Medulla oblongata (tissue), 1 donor: ENCODE results near the gene MOV10L1.

Source experiments
- DNase-seq: peaks from one replicate; pipeline ENCODE4 v3.0.0-alpha.2; 2015; ENCODE audit errors: extremely low spot score

MOV10L1 gene

DNA sequence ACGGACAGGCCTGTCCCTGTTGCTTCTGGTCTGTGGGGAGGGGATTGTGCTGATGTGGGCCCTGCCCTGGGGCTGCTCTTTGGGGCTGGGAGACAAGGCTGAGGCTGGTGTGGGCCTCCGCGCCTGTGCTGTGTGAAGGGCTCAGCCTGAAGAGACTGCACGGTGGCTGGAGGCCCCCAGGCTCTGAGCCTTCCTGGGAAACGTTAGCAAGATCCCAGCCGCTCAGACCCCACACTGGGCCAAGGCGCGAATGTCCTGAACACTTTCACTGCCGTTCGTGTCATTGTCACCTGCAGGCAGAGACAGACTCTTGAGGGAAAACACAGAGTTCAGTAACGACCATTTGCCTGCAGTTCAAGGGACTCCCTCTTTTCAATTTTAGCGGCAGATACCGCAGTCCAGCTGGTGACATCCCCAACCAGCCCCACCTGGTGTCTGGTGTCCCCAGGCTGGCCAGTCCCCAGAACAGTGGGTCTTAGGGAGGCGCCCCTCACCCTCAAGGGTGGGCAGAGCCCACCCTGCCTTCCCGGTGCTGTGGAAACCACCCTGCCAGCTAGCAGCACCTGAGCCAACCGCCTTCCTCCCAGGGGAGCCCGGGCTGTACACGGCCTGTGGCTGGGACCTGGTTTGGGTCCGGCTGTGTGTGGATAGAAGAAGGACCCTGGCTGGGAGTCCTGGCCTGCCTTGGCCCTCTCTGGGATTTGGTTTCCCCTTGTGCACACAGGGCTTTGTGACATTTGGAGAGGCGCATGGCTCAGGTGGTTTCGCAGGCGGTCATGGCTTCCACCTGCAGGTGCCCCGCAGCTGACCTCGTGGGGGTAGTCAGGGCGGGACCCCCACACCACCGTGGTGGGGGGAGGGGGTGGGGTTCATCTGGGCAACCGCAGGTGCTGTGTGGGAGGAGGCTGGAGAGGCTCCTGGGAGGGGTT lies 86.4 kb downstream of the MOV10L1 start:
- no peak for DNase-seq

- DNase-seq, result no peak
These were observed 87.2 kb downstream of the MOV10L1 start for GRCh38 chr22:50176850-50177536.

GRCh38 chr22:50177537-50178470 lies 88.0 kb downstream of the MOV10L1 start:
- no peak for DNase-seq

DNA sequence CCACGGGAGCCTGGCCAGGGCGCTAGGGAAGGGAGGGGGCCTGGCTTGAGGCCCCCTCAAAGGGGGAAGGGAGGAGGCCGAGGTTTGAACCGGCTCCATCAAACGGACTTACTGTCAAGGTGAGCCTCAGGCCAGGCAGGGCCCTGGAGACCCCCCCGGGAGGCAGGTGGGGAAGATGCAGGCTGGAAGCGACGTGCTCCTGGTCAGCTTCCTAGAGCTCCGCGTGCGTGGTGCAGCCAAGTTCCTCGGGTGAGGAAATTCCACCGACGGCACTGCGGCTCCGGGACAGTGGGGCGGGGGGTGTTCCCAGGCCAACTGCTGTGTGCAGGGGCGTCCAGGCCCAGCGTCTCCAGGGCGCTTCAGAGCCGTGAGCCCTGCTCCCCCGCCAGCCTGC lies 88.7 kb downstream of the MOV10L1 start:
- DNase-seq, result no peak

DNA sequence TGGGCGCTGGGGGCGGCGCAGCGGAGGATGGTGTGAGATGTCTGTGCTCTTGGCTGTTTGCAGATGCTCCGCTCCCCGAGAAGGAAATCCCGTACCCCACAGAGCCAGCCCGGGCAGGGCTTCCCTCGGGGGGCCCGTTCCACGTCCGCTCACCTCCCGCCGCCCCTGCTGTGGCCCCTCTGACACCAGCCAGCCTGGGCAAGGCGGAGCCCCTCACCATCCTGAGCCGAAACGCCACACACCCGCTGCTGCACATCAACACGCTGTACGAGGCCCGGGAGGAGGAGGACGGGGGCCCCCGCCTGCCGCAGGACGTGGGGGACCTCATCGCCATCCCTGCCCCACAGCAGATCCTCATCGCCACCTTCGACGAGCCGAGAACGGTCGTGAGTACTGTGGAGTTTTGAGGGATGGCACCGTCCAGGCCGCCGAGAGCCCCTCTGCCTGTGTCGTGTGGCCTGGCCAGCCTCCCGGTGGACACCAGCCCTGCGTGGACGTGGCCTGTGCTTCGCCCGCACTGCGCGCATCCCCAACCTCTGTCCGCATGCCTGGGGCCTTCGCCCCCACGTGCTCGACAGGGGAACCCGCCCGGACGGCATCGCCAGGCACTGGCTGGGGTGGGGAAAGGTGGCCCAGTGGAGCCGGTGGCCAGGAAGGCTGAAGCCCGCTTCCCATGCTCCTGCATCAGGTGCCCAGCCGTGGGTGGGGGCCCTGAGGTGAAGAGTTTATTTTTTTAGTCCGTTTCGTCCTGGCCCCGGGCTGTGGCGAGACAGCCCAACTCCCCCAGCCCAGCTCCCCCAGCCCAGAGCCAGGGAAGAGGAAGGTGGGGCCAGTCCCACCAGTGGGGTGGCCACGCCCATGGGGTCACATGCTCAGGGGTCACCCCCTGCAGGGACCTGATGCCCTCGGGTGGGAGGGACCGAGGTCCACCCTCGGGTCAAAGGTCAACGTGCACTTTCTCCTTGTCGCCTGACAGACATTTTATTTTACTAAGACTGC lies 89.4 kb downstream of the MOV10L1 start:
- no peak for DNase-seq

DNA sequence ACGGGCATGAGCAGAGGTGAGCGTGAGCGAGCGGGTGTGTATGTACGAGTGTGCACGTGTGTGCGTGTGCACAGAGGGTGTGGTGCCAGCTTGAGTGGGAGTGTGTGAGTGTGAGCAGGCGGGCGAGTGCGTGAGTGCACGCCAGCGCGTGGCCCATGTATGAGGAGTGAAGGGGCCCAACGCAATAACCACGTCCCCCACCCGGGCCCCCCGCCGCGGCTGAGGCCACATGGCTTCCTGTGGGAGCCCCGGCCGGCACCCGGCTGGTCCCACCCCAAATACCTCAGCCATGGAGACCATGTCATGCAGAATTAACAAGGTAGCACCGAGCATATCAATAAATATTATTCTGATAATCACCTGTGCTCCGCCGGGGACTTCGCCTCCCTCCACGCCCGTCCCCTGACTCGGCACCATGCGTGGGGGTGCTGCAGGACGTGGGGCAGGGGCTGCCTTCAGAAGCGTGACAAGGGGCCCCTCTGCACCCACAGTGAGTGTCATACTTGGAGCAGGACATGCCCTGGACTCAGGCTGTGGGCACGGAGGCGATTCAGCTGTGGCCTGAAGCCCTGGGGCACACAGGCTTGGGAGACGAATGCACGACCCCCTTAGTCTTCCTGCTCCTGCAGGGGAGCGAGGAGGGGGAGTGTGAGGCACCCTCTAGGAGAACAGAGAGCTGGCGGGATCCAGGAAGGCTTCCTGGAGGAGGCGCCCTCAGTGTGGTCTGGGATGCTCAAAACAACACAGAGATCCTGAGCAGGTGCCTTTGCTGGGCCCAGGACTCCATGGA lies 90.3 kb downstream of the MOV10L1 start:
- no peak for DNase-seq

GRCh38 chr22:50180727-50181521 lies 91.1 kb downstream of the MOV10L1 start:
- no peak for DNase-seq

- DNase-seq, result no peak
These were observed 92.6 kb downstream of the MOV10L1 start for GRCh38 chr22:50182176-50183081.

DNA sequence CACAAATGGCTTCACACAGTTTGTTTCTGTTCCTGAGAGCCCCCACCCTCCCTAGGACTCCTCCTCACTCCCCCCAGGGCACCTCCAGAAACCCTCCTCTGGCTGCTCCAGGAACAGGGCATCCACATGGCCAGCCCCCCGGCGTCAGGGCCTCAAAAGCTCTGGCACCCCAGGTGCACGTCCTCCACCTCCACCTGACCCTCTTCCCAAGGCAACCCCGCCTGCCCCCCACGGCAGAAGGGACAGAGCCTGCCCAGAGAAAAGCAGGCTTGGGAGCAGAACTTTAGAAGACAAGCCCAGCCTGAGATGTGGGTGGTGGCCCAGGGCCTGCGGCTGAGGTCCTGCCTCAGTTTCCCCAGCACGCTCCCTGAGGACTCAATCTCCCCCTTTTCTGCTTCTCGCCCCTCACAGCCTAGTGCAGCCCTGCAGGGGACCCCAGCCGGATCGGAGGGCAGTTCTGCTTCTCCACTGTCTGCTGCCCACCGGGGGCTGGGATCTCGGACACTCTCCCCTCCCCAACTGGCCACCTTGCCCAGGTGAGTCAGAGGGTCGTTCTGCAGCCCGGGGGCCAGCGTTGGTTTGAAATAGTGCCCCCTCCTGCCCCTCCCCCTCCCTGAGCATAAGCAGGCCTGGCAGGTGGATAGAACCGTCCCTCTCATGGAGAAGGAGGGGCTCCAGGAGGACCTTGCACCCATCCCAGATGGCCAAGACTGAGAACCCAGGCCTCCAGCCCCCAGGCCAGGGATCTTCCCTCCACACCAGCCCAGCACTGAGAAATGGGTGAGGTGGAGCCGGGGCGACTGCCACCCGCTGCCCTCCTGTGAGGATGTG lies 93.5 kb downstream of the MOV10L1 start:
- no peak for DNase-seq

DNA sequence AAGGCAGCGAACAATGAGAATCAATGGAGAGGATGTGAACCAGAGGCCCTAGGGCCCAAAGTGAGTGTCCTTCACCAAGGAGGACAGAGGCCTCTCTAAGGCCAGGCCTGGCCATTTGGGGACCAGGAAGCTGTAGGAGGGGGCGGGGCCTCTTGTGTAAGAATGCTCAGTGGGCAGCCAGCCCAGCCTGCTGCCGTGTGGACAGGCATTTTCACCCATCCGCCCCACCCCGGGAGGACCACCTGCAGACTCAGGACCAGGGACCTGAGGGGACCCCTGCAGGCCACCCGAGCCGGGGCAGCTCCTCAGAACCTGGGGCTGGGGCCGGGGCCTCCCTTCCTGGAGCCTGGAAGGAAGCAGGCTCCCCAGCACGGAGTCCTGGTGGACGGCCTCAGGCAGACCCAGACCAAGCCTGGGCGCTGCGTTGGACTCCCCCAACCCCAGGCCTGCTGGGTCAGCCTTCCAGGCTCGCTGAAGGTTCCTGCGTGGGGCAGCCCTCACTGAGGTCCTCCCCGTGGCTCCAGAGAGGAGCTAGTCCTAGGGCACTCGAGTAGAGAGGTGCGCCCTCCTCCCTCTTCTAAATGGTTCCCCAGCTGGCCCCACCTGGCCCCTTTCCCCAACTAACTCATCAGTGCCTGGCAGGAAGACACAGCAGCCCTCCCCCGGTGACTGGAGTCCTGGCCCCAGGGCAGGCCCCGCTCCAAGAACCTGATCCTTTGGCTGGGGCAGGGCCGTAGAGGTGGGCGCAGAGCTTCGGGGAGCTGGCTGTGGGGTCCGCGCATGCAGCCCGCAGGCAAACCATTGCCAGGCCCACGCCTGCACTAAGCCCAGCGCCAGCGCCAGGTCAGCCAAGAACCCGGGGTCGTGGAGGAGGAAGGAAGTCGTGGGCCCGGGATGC lies 94.4 kb downstream of the MOV10L1 start:
- DNase-seq, result peak; percentile 64

GRCh38 chr22:50184902-50185374 lies 95.1 kb downstream of the MOV10L1 start:
- DNase-seq, result no peak

- DNase-seq, result peak; percentile 86
These were observed 95.7 kb downstream of the MOV10L1 start, which contains the start of gene TRABD for GRCh38 chr22:50185375-50186087. Gene TRABD, plus strand, starts transcription at chr22:50185913. Its CDS starts 7,148 bp downstream, at chr22:50193061.

DNA sequence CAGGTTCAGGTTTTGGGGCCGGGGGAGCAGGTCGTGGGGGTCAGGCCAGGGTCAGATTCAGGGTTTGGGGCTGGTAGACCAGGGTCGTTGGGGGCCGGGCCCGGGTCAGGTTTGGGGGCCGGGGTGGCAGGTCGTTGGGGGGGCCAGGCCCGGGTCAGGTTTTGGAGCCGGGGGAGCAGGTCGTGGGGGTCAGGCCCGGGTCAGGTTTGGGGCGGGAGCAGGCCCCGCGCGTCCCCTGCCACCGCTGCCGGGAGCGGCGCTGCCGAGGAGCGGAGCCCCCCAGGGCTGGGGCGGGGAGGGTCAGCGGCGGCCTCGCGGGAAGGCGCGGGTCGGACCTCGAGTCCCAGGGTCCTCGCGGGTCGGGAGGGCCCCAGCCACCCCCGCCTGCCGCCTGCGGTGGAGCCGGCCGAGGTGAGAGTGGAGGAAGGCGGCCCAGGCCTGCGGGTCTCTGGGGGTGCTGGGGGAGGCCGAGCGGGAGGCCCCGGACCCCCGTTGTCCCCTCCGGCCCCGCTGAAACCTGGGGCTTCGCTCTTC lies 96.4 kb downstream of the MOV10L1 start:
- no peak for DNase-seq

DNA sequence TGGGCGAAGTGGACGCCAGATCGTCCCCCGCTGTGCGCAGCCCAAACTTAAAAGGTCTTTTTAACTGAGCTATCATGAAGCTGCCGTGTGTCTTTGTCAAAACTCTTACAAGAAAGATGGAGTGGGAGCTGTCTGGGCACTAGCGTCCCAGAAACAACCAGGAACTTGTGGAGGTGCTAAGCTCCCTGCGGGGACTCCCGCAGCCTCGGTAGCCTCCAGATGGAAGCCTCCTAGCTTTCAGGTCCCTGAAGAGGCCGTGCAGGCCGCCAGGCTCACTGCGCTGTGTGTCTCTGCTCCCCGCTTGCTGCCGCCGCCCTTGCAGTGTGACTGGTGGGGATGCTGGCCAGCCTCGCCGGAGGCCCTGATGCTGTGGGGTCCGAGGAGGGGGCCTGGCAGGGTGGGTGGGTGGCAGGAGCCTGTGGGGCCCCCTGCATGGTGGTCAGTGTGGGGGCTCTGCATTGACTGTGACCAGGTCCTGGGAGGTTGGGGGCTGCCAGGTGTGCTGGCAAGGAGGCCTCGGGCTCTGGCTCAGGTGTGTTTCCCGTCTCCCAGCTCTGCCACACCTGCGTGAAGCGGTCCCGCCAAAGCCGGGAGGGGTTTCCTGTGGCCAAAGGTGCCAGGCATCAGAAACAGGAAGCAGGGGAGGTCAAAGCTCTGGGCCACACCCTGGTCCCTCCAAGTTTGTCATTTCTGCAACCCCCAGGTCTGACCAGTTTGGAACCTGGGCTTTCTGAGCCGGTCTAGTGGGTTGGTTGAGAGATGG lies 97.1 kb downstream of the MOV10L1 start:
- no peak for DNase-seq
